ENCODE results near the gene G3BP2. TPM values are rescaled to one million over a fixed set of nuclear protein-coding genes. Genes with fewer than 3 reads are reported as not detected.

The G3BP2 gene
- total RNA-seq, 6 donors from 2014 or later, result 42.8 to 121 (median 97.1) TPM

DNA sequence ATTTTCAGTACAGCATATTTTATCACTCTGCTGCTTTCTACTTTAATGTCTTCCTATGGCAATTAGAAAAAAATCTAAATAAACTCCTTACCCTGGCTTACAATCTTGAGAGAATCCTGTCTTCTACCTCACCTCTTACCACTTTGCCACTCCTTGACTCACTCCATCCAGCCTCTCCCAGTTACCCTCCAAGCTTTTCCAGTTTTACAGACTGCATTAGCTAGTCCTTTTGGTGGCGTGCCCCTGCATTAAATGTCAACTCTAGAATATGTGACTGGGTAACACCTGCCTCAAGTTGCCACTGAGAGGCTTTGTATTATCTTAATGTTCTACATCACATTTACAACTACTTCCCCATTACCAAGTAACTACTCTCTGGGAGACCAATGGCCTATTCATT lies 35.4 kb downstream of the G3BP2 start:
- Histone ChIP-seq H3K9me3 (no peaks in the 10 kb centered on the region), H3K36me3 (peaks cover 0 to 1% (median 0%) of the 10 kb centered on the region in 4 donors), H3K4me3 (no peak overlapping the region), H3K27me3 (no peaks in the 10 kb centered on the region), H3K4me1 (peaks cover 0 to 6% (median 2%) of the 10 kb centered on the region in 4 donors), H3K27ac (no peak overlapping the region)
- ATAC-seq (ENCODE audit: low FRiP score in 2 of 2) (no peak), DNase-seq (no peak)
- 94 to 96% methylated on average over 1 of the region's 1 CpG for WGBS, 2 donors
- TF ChIP-seq EP300 (IDR thresholded peaks at IDR 0.05), result no peak
- TF ChIP-seq, protein P1, sequence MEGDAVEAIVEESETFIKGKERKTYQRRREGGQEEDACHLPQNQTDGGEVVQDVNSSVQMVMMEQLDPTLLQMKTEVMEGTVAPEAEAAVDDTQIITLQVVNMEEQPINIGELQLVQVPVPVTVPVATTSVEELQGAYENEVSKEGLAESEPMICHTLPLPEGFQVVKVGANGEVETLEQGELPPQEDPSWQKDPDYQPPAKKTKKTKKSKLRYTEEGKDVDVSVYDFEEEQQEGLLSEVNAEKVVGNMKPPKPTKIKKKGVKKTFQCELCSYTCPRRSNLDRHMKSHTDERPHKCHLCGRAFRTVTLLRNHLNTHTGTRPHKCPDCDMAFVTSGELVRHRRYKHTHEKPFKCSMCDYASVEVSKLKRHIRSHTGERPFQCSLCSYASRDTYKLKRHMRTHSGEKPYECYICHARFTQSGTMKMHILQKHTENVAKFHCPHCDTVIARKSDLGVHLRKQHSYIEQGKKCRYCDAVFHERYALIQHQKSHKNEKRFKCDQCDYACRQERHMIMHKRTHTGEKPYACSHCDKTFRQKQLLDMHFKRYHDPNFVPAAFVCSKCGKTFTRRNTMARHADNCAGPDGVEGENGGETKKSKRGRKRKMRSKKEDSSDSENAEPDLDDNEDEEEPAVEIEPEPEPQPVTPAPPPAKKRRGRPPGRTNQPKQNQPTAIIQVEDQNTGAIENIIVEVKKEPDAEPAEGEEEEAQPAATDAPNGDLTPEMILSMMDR (IDR thresholded peaks at IDR 0.05), result no peak
- no peak for TF ChIP-seq POLR2A (IDR thresholded peaks at IDR 0.05)
- TF ChIP-seq POLR2AphosphoS5 (IDR thresholded peaks at IDR 0.05), result no peak

DNA sequence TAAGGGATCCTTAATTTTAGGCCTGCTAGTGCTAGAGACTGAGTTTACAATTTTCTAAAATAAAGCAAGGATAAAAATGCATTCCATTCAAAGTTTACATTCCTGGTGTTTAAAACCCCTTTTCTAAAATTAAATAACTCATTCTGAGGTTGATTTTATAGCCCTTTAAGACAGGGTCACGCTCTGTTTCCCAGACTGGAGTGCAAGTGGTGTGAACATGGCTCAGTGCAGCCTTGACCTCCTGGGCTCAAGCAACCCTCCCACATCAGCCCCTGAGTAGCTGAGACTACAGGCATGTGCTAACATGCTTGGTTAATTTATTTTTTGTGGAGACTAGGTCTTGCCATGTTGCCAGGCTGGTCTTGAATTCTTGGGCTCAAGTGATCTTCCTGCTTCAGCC lies 36.0 kb downstream of the G3BP2 start:
- Histone ChIP-seq H3K4me3 (no peak overlapping the region), H3K27me3 (no peaks in the 10 kb centered on the region), H3K4me1 (peaks cover 0 to 6% (median 2%) of the 10 kb centered on the region in 4 donors), H3K9me3 (no peaks in the 10 kb centered on the region), H3K27ac (no peak overlapping the region), H3K36me3 (no peaks in the 10 kb centered on the region)
- 79 to 80% methylated on average over 1 of the region's 1 CpG for WGBS, 2 donors
- DNase-seq, result no peak
- no peak for ATAC-seq (ENCODE audit: low FRiP score in 2 of 2)
- TF ChIP-seq POLR2A (IDR thresholded peaks at IDR 0.05) (no peak), POLR2AphosphoS5 (IDR thresholded peaks at IDR 0.05) (no peak), EP300 (IDR thresholded peaks at IDR 0.05) (no peak)
- TF ChIP-seq, protein P1 (IDR thresholded peaks at IDR 0.05), result no peak

GRCh38 chr4:75634951-75635350 lies 38.3 kb downstream of the G3BP2 start:
- Histone ChIP-seq H3K4me3 (no peak overlapping the region), H3K4me1 (peaks cover 0 to 16% (median 11%) of the 10 kb centered on the region in 4 donors), H3K36me3 (no peaks in the 10 kb centered on the region), H3K27me3 (no peaks in the 10 kb centered on the region), H3K27ac (no peak overlapping the region), H3K9me3 (no peaks in the 10 kb centered on the region)
- no peak for ATAC-seq (ENCODE audit: low FRiP score in 2 of 2)
- DNase-seq, result no peak
- no peak for TF ChIP-seq POLR2A (IDR thresholded peaks at IDR 0.05)
- TF ChIP-seq, protein P1 (IDR thresholded peaks at IDR 0.05), result no peak
- TF ChIP-seq EP300 (IDR thresholded peaks at IDR 0.05), result no peak
- no peak for TF ChIP-seq POLR2AphosphoS5 (IDR thresholded peaks at IDR 0.05)
- WGBS, 2 donors, result 75 to 88% methylated on average over 2 of the region's 2 CpGs

GRCh38 chr4:75634281-75634680 lies 38.9 kb downstream of the G3BP2 start:
- 83 to 94% methylated on average over 3 of the region's 3 CpGs for WGBS, 2 donors
- no peak for TF ChIP-seq EP300 (IDR thresholded peaks at IDR 0.05)
- TF ChIP-seq POLR2AphosphoS5 (IDR thresholded peaks at IDR 0.05), result no peak
- no peak for TF ChIP-seq POLR2A (IDR thresholded peaks at IDR 0.05)
- TF ChIP-seq, protein P1 (IDR thresholded peaks at IDR 0.05), result no peak
- H3K4me3 ChIP-seq, result no peak overlapping the region
- H3K27me3 ChIP-seq, result no peaks in the 10 kb centered on the region
- H3K27ac ChIP-seq, result no peak overlapping the region
- no peak for DNase-seq
- no peaks in the 10 kb centered on the region for H3K9me3 ChIP-seq
- H3K4me1 ChIP-seq, result peaks cover 0 to 17% (median 11%) of the 10 kb centered on the region in 4 donors
- no peaks in the 10 kb centered on the region for H3K36me3 ChIP-seq
- ATAC-seq (ENCODE audit: low FRiP score in 2 of 2), result no peak

- peaks cover 0 to 17% (median 10%) of the 10 kb centered on the region in 4 donors for H3K4me1 ChIP-seq
- TF ChIP-seq POLR2AphosphoS5 (IDR thresholded peaks at IDR 0.05) (no peak), POLR2A (IDR thresholded peaks at IDR 0.05) (no peak), EP300 (IDR thresholded peaks at IDR 0.05) (no peak)
- TF ChIP-seq, protein P1 (IDR thresholded peaks at IDR 0.05), result no peak
- no peaks in the 10 kb centered on the region for H3K9me3 ChIP-seq
- H3K27ac ChIP-seq, result no peak overlapping the region
- ATAC-seq (ENCODE audit: low FRiP score in 2 of 2) (no peak), DNase-seq (no peak)
- no peaks in the 10 kb centered on the region for H3K27me3 ChIP-seq
- 72 to 73% methylated on average over 2 of the region's 2 CpGs for WGBS, 2 donors
- H3K36me3 ChIP-seq, result no peaks in the 10 kb centered on the region
- H3K4me3 ChIP-seq, result no peak overlapping the region
These were observed 39.4 kb downstream of the G3BP2 start for GRCh38 chr4:75633846-75634245.
